HFF-Myc (cell line): ENCODE data around the gene TTLL6.
"Not testable (repeated sequence)": the region's sequence is repeated elsewhere in the genome, so short reads cannot be mapped to it uniquely, and the experiment has no call there.

Experiments used
- DNase-seq: peaks from one replicate; pipeline ENCODE4 v3.0.0-alpha.2; 2011; ENCODE audit warnings: low read depth; ENCODE audit errors: extremely low read depth
- H3K4me3 ChIP-seq: replicated peaks from 2 replicates; pipeline ENCODE4 v1.5.1; 2011; ENCODE audit warnings: low read depth, mild to moderate bottlenecking, control low read depth, low read length
- CTCF ChIP-seq: IDR thresholded peaks from 2 replicates; pipeline ENCODE4 v1.5.1; 2012; ENCODE audit warnings: mild to moderate bottlenecking, low read depth, low read length, control low read depth; ENCODE audit errors: missing control alignments

Gene TTLL6

GRCh38 chr17:48717367-48718226 lies 99.4 kb downstream of the TTLL6 start:
- H3K4me3 ChIP-seq: no peak overlapping the region
- no peak for TF ChIP-seq CTCF
- no peak for DNase-seq

GRCh38 chr17:48716549-48716948 lies 100.5 kb downstream of the TTLL6 start:
- not testable (repeated sequence) for DNase-seq, H3K4me3 ChIP-seq

GRCh38 chr17:48715496-48716399 lies 101.3 kb downstream of the TTLL6 start:
- TF ChIP-seq CTCF: no peak
- H3K4me3 ChIP-seq: no peak overlapping the region
- no peak for DNase-seq
